Spleen (tissue), 11 donors: ENCODE data around the gene GOLGA6D. TPM values are rescaled to one million over a fixed set of nuclear protein-coding genes. Genes with fewer than 3 reads are reported as not detected.
"Not testable (repeated sequence)": the region's sequence is repeated elsewhere in the genome, so short reads cannot be mapped to it uniquely, and the experiment has no call there.

ENCODE experiments used
- DNase-seq: peaks from one replicate; pipeline ENCODE4 v3.0.0-alpha.2; 2020
- H3K27ac ChIP-seq, 8 donors: fragments of 200-600 bp; sonication (generic) in 7 of 8; 1 replicate in 4 of 8; 2 replicates in 4 of 8; pipeline versions ENCODE4 v1.5.0 to v1.8.0; 2016 to 2021; ENCODE audit warnings: inconsistent platforms in 4 of 8, mild to moderate bottlenecking in 4 of 8, moderate library complexity in 1 of 8
- H3K27me3 ChIP-seq, 7 donors: fragments of 200-600 bp; sonication (generic) in 6 of 7; replicated peaks in 1 of 7; 1 replicate in 4 of 7; 2 replicates in 3 of 7; pipeline versions ENCODE4 v1.5.0 to v1.8.0; 2016 to 2021; ENCODE audit warnings: inconsistent platforms in 3 of 7, mild to moderate bottlenecking in 1 of 7
- H3K36me3 ChIP-seq, 6 donors: fragments of 200-600 bp; sonication (generic) in 5 of 6; 1 replicate in 4 of 6; 2 replicates in 2 of 6; pipeline versions ENCODE4 v1.5.0 to v1.8.0; 2016 to 2021; ENCODE audit warnings: inconsistent platforms in 2 of 6
- H3K4me1 ChIP-seq, 6 donors: fragments of 200-600 bp; sonication (generic) in 5 of 6; 1 replicate in 3 of 6; 2 replicates in 3 of 6; pipeline versions ENCODE4 v1.5.0 to v1.8.0; 2016 to 2021; ENCODE audit warnings: inconsistent platforms in 3 of 6
- H3K4me3 ChIP-seq, 8 donors: fragments of 200-600 bp; sonication (generic) in 7 of 8; 1 replicate in 4 of 8; 2 replicates in 4 of 8; pipeline versions ENCODE4 v1.5.0 to v1.8.0; 2016 to 2021; ENCODE audit warnings: inconsistent platforms in 4 of 8, mild to moderate bottlenecking in 4 of 8, moderate library complexity in 2 of 8
- H3K9me3 ChIP-seq, 8 donors: fragments of 200-600 bp; sonication (generic) in 7 of 8; 1 replicate in 4 of 8; 2 replicates in 4 of 8; pipeline versions ENCODE4 v1.5.0 to v1.8.0; 2016 to 2021; ENCODE audit warnings: inconsistent platforms in 4 of 8
- CTCF ChIP-seq, 11 experiments: fragments of 200-600 bp in 7 of 11; fragments of 450-650 bp in 4 of 11; sonication (generic) in 4 of 11; IDR thresholded peaks in 8 of 11; conservative IDR thresholded peaks in 3 of 11; 1 replicate in 7 of 11; 2 replicates in 4 of 11; pipeline versions ENCODE4 v1.4.0 to v1.8.0; 2016 to 2021; ENCODE audit warnings: antibody characterized with exemption in 11 of 11, inconsistent platforms in 4 of 11, mild to moderate bottlenecking in 1 of 11
- POLR2A ChIP-seq, 3 donors: fragments of 450-650 bp; IDR thresholded peaks; one replicate each; pipeline ENCODE4 v1.5.1; 2017; ENCODE audit warnings: antibody characterized with exemption in 3 of 3, mild to moderate bottlenecking in 1 of 3
- POLR2AphosphoS5 ChIP-seq, 3 donors: sonication (generic); formaldehyde crosslinking; IDR thresholded peaks; one replicate each; pipeline ENCODE4 v1.5.1; 2017; ENCODE audit warnings: antibody characterized with exemption in 3 of 3
- WGBS, 5 donors: extraction: QIAGEN DNeasy Blood & Tissue Kit in 3 of 5; methylation state at CpG; one replicate each; pipeline versions ENCODE4 v1.1.5 to v1.1.7; 2013 to 2018; 5-methylcytosine and 5-hydroxymethylcytosine counted together
- intact Hi-C: fragments of 100-400 bp; cut with DNase I; formaldehyde crosslinking; loops from one replicate; pipeline ENCODE4 v1.15.0; 2023; ENCODE audit warnings: low total_unique reads
- polyA plus RNA-seq, 3 donors: library from polyadenylated mRNA; stranded (reverse); fragments of 200-250 nt; gene quantifications; one replicate each; pipeline ENCODE4 v1.2.1, GENCODE V29; 2013
- total RNA-seq, 7 donors: library from RNA; depleted of rRNA in 3 of 7; stranded (reverse); fragments of >200 nt in 3 of 7; fragmentation: NEBNext Ultra II Directional in 4 of 7; extraction: Animal tissue kit (Norgen Biotek cat#: 25700) in 4 of 7; gene quantifications; one replicate each; pipeline versions ENCODE4 v1.1.0 to v1.2.1, GENCODE V29; 2016 to 2021
- donor health status: healthy with polysubstance abuse.
- donor health status: DM: no; HTN: no; CAD: no; lungs with moderate emphysema.
- donor health status: DM: no; HTN: no; CAD: no.
- donor health status: Bipolar disorder and iron deficiency.
- donor health status: healthy.
- donor health status: DM: no; HTN: no; CAD: no.
- donor health status: DM: yes; HTN: yes; CAD: no.

The GOLGA6D gene
- total and polyA plus RNA-seq, 10 donors: not detected

- TF ChIP-seq POLR2AphosphoS5 (IDR thresholded peaks at IDR 0.05): no peak
- TF ChIP-seq CTCF (IDR thresholded peaks at IDR 0.05 in 8 of 11, conservative IDR thresholded peaks at IDR 0.05 in 3 of 11): no peak
- TF ChIP-seq POLR2A (IDR thresholded peaks at IDR 0.05): no peak
- intact Hi-C loops: no loop called here
- no peak overlapping the region for H3K27ac ChIP-seq
- H3K4me3 ChIP-seq: no peak overlapping the region
- H3K36me3 ChIP-seq: no peaks in the 10 kb centered on the region
- no peaks in the 10 kb centered on the region for H3K9me3 ChIP-seq
- H3K4me1 ChIP-seq: no peaks in the 10 kb centered on the region
- no peaks in the 10 kb centered on the region for H3K27me3 ChIP-seq
- 68 to 82% (median 73%) methylated on average over 7 to 10 of the region's 10 CpGs for WGBS, 5 donors
- DNase-seq: no peak
These were observed 46.1 kb downstream of the GOLGA6D start for GRCh38 chr15:75328493-75329314.

- DNase-seq: no peak
- intact Hi-C loops: no loop called here
- H3K36me3 ChIP-seq: no peaks in the 10 kb centered on the region
- WGBS, 5 donors: 94 to 100% (median 100%) methylated on average over 2 of the region's 2 CpGs
- H3K27me3 ChIP-seq: no peaks in the 10 kb centered on the region
- H3K4me1 ChIP-seq: no peaks in the 10 kb centered on the region
- H3K27ac ChIP-seq: no peak overlapping the region
- no peak overlapping the region for H3K4me3 ChIP-seq
- TF ChIP-seq CTCF (IDR thresholded peaks at IDR 0.05 in 8 of 11, conservative IDR thresholded peaks at IDR 0.05 in 3 of 11): no peak
- no peak for TF ChIP-seq POLR2A (IDR thresholded peaks at IDR 0.05)
- TF ChIP-seq POLR2AphosphoS5 (IDR thresholded peaks at IDR 0.05): no peak
- H3K9me3 ChIP-seq: no peaks in the 10 kb centered on the region
These were observed 46.9 kb downstream of the GOLGA6D start for GRCh38 chr15:75329571-75329970.

- WGBS, 5 donors: 81 to 92% (median 83%) methylated on average over 7 of the region's 7 CpGs
- H3K4me3 ChIP-seq, H3K9me3 ChIP-seq, H3K27me3 ChIP-seq, DNase-seq, H3K27ac ChIP-seq, intact Hi-C loops, H3K36me3 ChIP-seq: not testable (repeated sequence)
- peaks cover 0 to 24% (median 22%) of the 10 kb centered on the region in 6 donors for H3K4me1 ChIP-seq
These were observed 49.5 kb downstream of the GOLGA6D start for GRCh38 chr15:75332093-75332492.

- WGBS, 5 donors: 75 to 88% (median 86%) methylated on average over 15 of the region's 15 CpGs
- H3K27me3 ChIP-seq, H3K4me3 ChIP-seq, H3K9me3 ChIP-seq, H3K27ac ChIP-seq, intact Hi-C loops, H3K36me3 ChIP-seq: not testable (repeated sequence)
- DNase-seq: peak; percentile 27
- H3K4me1 ChIP-seq: peaks cover 0 to 31% (median 23%) of the 10 kb centered on the region in 6 donors
These were observed 51.2 kb downstream of the GOLGA6D start for GRCh38 chr15:75333654-75334419.

GRCh38 chr15:75335313-75335704, 52.7 kb downstream of the GOLGA6D start:
- TF ChIP-seq CTCF (IDR thresholded peaks at IDR 0.05 in 8 of 11, conservative IDR thresholded peaks at IDR 0.05 in 3 of 11) (no peak), POLR2AphosphoS5 (IDR thresholded peaks at IDR 0.05) (no peak), POLR2A (IDR thresholded peaks at IDR 0.05) (no peak)
- Histone ChIP-seq H3K27ac (peak overlapping the region in 5 of 8 donors; percentile 35 to 87 (median 83)), H3K27me3 (no peaks in the 10 kb centered on the region), H3K4me1 (peaks cover 0 to 31% (median 23%) of the 10 kb centered on the region in 6 donors), H3K9me3 (no peaks in the 10 kb centered on the region), H3K4me3 (peak overlapping the region in 7 of 8 donors; percentile 70 to 97 (median 77)), H3K36me3 (peaks cover 0 to 21% (median 15%) of the 10 kb centered on the region in 6 donors)
- intact Hi-C loops: no loop called here
- no peak for DNase-seq
- 30 to 40% (median 34%) methylated on average over 3 of the region's 3 CpGs for WGBS, 5 donors
